OCI-LY1 (cell line): ENCODE results near the gene ADAMTS10.

Source experiments
- EZH2 ChIP-seq: fragments of 200-600 bp; sonication (generic), shearing (Covaris generic); IDR thresholded peaks from 2 replicates; pipeline ENCODE4 v1.8.0; 2017; ENCODE audit warnings: borderline replicate concordance, mixed run types, mild to moderate bottlenecking, antibody characterized with exemption, low read length, moderate library complexity, mixed read lengths
- TF ChIP-seq, protein P1 (sequence below): fragments of 200-600 bp; sonication (generic), shearing (Covaris generic); IDR thresholded peaks from 2 replicates; pipeline ENCODE4 v1.5.1; 2017; ENCODE audit warnings: mild to moderate bottlenecking, antibody characterized with exemption, low read length, moderate library complexity, mixed read lengths

DNA sequence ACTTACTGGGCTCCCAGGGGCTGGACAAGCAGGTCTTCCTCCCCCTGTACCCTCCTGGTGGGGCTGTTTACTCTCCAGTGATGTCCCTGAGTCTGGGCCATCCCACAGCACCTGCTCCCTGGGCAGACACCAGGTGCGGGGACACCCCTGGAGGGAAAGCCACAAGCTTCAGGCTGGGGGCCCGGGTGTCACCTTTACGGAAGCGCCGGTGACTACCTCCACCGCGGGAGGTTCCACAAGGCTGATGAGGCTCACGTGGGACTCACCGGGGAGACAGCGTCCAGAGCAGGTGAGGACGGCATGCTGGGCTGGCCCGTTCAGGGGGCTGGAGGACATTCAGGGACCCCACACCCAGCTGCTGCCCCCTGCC lies 44.8 kb upstream of the ADAMTS10 start:
- TF ChIP-seq, protein P1, sequence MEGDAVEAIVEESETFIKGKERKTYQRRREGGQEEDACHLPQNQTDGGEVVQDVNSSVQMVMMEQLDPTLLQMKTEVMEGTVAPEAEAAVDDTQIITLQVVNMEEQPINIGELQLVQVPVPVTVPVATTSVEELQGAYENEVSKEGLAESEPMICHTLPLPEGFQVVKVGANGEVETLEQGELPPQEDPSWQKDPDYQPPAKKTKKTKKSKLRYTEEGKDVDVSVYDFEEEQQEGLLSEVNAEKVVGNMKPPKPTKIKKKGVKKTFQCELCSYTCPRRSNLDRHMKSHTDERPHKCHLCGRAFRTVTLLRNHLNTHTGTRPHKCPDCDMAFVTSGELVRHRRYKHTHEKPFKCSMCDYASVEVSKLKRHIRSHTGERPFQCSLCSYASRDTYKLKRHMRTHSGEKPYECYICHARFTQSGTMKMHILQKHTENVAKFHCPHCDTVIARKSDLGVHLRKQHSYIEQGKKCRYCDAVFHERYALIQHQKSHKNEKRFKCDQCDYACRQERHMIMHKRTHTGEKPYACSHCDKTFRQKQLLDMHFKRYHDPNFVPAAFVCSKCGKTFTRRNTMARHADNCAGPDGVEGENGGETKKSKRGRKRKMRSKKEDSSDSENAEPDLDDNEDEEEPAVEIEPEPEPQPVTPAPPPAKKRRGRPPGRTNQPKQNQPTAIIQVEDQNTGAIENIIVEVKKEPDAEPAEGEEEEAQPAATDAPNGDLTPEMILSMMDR = no peak
- TF ChIP-seq EZH2 = no peak
